Activated CD8-positive, alpha-beta memory T cell treated with anti-CD3 and anti-CD28 coated beads for 1 hour (primary cell): ENCODE data around the gene BEST4.
"Not testable (repeated sequence)": the region's sequence is repeated elsewhere in the genome, so short reads cannot be mapped to it uniquely, and the experiment has no call there.

Experiments
- DNase-seq, 2 donors: peaks; one replicate each; pipeline ENCODE4 v3.0.0-alpha.2; 2020; ENCODE audit warnings: low read depth in 1 of 2; ENCODE audit errors: extremely low read depth in 1 of 2

The BEST4 gene

DNA sequence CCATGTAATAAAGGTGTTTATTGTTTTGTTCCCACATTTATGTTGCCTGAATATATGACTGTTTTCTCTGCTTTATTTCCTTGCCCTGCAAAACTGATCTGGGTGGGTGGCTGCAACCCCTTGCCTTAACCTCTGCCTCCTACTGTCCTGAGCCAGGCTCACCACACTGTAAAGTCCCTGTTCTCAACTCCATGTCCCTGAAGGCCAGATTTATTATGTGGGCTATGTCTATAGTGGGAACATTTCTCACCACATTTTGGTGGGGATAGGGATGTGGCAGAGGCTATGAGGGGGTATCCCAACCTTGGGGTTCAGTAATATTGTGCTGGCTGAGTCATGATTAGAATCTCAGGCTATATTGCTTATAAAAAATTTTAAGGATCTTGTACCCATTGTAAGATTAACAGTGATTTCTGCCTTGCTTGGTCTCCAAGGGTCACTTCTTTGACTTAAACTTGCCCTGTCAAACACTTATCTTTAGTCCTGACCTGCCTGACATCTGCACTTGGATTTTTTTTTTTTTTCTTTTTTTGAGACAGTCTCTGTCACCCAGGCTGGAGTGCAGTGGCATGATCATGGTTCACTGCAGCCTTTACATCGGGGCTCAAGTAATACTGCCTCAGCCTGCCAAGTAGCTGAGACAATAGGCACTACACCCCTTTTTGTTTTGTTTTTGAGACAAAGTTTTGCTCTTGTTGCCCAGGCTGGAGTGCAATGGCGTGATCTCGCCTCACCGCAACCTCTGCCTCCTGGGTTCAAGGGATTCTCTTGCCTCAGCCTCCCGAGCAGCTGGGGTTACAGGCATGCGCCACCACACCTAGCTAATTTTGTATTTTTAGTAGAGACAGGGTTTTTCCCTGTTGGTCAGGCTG lies 9.0 kb downstream of the BEST4 start:
- no peak for DNase-seq

DNA sequence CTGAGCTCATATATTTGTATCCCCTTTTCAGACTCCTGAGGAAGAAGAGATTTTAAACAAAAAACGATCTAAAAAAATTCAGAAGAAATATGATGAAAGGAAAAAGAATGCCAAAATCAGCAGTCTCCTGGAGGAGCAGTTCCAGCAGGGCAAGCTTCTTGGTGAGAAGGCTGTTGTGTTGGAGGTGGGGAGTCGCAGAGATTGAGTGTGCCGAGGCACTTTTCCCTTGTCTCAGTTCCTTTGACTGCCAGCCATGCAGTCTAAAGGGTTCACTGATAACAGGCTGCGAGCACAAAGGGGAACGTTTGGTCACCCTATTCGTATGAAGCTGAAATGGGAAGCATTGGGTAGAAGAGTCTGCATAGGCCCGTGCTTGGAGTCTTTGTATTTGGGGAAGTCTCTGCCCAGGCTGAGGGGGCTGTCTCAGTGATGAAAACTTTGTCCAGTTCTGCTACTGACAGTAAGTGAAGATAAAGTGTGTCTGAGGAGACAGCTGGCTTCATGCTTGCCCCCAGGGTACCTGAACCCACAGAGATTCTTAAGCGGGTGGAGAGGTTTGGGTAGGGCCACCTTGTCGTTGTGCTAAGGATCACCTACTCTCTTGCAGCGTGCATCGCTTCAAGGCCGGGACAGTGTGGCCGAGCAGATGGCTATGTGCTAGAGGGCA lies 9.9 kb downstream of the BEST4 start:
- DNase-seq: no peak

DNA sequence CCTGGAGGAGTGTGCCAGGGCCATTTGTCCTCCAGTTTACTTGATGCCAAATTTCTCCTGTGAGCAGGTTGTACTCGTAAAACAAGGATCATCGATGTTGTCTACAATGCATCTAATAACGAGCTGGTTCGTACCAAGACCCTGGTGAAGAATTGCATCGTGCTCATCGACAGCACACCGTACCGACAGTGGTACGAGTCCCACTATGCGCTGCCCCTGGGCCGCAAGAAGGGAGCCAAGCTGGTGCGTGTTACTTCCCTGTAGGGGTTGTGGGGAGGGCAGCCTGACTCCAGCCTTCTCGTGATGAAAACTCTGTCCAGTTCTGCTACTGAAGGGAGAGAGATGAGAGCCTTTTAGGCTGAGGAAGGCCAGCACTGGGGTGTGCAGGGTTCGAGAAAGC lies 10.4 kb downstream of the BEST4 start:
- DNase-seq: no peak

DNA sequence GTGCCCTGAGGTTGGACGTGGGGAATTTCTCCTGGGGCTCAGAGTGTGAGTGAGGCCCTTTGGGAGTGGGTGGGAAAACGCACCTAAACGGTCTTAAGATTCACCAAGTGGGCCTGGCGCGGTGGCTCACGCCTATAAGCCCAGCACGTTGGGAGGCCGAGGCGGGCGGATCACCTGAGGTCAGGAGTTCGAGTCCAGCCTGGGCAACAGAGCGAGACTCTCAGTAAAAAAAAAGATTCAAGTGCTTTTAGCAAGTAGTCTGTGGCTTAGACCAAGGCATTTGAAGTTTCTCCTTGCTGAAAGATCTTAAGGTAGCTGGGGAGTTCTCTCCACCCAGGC lies 11.3 kb downstream of the BEST4 start:
- DNase-seq: no peak

DNA sequence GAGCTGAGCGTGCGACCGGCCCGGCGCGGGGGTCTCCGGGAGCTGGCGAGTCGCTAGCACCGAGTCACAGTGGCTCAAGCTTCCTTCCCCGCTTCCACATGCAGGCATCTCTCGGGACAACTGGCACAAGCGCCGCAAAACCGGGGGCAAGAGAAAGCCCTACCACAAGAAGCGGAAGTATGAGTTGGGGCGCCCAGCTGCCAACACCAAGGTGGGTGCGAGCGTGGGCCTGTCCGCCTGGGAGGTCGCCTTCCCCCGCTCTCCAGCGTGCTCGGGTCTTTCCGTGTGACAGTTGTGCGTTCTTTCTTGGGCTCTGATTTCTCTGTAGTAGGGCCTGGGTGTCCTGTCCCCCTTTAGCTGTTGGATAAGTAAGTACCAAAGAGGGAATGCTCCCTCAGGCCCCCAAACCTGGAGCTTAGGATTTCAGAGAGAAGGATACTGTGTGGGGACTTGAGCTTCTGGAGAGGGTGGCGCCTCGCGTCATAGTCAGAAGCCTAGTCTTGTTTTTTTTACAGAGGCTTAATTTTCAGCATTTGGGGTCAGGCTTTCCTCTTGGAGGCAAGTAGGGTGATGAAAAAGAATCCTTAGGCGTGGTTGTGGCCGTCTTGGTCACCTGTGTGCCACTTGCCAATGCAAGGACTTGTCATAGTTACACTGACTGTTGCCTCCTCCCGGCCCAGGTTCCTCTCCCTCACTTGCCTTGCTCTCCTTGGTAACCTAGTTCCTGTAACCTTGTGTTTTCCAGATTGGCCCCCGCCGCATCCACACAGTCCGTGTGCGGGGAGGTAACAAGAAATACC lies 11.8 kb downstream of the BEST4 start:
- no peak for DNase-seq

DNA sequence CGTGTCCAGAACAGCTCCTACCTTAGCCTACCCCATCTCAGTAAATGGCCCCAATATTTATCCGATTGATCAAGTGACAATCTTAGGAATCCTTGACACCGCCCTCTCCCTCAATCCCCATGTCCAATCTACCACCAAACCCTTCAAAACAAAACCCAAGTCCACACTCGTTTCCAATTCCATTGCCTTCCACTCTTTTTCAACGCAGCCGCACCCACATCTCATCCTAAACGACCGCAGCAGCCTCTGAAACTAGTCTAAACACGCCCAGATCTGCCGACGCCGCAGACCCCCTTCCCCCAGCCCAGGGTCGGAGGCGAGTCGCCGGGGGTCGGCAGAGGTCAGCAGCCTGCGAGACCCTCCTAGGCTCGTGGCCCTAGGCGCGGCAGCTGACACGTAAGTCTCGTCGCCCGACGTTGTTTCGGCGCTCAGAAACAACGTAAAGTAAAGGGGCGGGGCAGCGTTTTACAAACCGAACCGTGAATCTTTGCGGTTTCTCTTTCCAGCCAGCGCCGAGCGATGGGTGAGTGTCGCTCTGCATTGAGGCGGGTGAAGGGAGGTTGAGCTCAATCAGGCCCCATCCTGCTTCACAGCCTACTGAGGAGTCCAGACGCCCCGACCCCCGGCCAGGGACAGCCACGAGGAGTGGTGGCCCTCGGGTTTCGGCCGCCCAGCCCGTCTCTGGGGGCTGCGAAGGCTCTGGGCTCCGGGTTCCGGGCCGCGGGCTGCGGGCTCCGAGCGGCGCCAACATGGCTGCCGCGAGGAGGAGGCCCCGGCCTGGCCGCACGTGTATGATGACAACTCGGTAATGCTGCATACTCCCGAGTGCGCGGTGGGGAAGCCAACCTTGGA lies 12.7 kb downstream of the BEST4 start, which contains the start of gene RPS8:
Gene RPS8 (plus strand): TSS at position 463 of the 852 bp plus-strand sequence. CDS start 57 bp downstream, at position 520.
- DNase-seq: peak; percentile 69 to 80

DNA sequence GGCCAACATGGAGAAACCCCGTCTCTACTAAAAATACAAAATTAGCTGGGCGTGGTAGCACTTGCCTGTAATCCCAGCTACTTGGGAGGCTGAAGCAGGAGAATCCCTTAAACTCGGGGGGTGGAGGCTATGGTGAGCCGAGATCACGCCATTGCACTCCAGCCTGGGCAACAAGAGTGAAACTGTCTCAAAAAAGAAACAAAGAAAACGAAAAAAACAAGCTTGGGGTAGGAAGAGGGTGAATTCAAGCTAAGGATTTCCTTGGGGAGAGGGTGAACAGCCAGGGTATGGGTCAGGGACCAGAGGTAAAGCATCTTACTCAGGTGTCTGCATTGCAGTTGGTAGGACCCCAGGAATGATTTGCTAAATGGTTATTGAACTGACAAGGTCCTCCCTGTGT lies 21.5 kb downstream of the BEST4 start:
- DNase-seq: not testable (repeated sequence)

DNA sequence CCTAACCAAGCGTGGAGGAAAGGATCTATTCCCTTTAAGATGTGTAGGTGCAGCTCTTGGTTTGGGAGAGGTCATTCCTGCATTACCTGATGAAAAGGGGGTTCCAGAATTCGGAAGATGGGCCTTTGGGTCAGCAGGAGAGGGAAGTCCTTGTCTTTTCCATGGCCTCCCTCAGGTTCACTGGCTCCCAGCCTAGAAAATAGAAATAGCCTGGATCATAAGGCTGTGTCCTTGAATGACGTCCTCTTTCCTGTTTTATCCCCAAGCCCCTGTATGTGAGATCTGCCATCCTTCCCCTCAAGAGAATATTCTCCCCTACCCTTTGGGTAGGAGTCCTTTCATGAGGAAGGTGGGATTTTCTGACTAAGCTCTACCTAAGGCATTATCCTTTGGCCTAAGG lies 27.1 kb downstream of the BEST4 start:
- no peak for DNase-seq

DNA sequence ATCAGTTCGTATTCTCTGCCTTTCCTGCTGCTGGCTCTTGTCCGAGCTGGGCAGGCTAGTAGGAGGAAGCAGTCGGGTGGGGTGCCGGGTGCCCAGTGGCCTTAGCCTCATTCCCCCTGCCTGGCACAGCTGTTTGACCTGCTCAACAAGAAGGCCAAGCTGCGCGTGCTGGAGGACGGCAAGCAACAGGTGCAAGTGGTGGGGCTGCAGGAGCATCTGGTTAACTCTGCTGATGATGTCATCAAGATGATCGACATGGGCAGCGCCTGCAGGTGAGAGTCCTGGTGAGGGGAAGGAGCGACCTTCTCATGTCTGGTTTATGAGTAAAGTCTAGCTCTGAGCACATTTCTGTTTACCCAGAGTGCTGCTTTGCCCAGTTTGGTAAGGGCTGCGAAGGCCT lies 28.9 kb downstream of the BEST4 start:
- DNase-seq: no peak

DNA sequence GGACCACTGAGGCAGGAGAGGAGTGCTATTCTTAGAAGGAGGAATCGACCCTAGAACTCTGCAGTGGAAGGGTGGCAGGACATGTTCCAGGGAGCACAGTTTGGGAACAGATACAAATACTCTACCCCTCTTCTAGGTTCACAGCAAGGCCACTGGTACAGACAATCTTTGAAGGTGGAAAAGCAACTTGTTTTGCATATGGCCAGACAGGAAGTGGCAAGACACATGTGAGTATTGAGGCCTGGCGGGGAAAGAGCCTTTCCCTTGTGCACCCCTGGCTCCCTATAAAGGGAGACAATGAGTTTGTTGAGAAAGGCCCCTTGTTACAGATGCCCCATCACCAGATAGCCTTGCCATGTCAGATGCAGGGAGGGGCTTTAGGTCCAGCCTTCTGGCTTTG lies 30.6 kb downstream of the BEST4 start:
- DNase-seq: no peak

DNA sequence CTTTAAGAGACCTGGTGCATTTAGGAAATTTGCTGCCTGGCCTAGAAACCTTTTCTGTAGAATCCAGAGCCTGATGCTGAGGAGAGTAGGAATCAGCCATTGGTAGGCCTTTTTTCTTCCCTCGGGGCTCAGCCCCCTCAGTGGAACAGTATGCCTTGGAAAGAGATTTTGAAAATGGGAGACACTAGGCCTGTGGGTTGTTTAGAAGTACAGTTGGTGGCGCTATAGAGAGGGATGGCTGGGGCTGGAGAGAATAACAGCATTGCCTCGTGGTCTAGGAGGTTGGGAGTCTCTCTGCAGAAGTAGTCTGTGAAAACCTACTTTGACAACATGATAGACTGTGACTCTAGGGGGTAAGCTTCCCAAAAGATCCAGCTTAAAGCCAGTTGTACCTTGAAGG lies 40.1 kb downstream of the BEST4 start:
- no peak for DNase-seq

DNA sequence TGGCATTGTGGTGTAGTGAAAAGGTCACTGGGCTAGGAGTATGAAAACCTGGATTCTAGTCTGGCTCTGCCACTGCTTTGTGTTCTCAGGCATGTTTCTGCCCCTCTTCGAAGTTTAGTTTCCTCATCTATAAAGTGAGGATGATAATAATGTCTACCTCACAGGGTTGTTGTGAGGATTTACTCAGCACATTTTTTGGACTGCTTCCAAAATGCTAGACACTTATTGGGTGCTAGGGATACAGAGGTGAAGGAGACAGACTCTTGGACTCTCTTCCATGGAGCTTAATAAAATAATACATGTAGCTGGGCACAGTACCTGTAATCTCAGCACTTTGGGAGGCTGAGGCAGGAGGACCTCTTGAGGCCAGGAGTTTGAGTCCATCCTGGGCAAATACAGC lies 44.8 kb downstream of the BEST4 start:
- DNase-seq: no peak

DNA sequence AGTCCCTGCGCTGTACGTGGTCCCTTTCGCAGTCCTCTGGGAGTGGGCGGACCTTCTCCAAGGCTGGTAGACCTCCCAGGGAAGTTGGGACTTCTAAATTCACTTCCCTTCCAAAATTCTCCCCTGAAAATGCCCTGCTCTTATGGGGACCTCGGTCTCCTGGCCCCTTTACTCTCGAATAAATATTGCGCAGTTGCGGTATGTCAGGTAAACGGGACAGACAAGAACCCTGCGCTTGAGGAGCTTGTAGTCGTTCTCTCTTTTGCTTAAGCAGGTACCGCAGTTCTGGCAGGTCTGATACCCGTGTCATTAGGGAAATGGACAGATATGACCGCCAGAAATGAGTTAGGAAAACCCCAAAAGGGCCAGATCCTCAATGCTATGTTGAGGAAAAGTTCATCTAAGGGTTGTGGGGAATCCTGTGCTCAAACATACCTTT lies 47.8 kb downstream of the BEST4 start:
- no peak for DNase-seq

DNA sequence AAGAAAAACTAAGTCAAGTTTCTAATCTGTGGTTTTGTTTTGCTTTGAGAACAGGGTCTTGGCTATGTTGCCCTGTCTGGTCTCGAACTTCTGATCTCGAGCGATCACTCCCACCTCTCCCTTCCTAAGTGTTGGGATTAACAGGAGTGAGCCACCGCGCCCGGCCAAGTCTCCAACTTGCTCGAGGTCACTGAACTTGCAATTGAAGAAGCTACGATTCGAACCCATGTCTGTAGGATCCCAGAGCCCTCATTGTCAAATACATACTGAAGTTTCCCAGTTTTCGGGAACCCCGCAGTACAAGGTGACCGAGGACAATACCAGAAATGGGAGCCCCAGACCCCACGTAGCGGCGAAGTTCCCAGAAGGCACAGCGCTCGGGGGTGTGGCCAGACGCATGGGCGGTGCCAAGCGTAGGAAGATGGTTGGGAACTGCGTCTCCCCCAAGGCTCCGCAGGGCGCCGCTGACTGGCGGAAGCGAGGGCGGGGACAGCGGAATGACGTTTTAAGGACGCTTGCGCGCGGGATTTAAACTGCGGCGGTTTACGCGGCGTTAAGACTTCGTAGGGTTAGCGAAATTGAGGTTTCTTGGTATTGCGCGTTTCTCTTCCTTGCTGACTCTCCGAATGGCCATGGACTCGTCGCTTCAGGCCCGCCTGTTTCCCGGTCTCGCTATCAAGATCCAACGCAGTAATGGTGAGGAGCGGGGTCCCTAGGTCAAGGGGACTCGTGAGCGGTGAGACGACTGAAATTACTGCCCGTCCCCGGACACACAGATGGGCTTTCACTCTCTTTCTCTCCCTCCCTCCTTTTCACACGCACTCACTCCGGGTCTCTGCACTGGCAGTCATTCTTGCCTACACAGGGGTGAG lies 48.4 kb downstream of the BEST4 start, which contains the start of gene KIF2C:
Gene KIF2C (plus strand): TSS at position 531 of the 872 bp plus-strand sequence. CDS start 96 bp downstream, at position 627.
- DNase-seq: peak; percentile 87 to 92

DNA sequence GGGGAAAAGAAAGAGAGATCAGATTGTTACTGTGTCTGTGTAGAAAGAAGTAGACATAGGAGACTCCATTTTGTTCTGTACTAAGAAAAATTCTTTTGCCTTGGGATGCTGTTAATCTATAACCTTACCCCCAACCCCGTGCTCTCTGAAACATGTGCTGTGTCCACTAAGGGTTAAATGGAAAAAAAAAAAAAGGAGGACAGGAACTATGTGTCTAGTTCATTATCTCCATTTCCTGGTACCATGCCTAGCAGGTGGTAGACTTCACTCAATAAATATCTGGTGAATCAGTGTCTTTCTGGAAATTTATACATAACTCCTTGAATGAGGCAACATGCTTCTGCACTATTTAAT lies 49.0 kb downstream of the BEST4 start:
- DNase-seq: not testable (repeated sequence)

DNA sequence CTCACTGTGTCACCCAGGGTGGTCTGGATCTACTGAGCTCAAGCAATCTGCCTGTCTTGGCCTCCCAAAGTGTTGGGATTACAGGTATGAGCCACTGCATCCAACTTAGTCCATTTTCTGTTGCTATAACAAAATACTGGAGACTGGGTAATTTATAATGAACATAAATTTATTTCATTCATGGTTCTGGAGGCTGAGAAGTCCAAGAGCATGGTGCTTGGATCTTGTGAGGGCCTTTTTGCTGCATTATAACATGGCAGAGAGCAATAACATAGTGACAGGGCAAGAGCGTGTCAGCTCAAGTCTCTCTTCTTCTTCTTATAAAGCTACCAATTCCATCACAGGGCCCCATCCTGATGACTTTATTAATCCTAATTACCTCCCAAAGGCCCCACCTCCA lies 52.0 kb downstream of the BEST4 start:
- no peak for DNase-seq

DNA sequence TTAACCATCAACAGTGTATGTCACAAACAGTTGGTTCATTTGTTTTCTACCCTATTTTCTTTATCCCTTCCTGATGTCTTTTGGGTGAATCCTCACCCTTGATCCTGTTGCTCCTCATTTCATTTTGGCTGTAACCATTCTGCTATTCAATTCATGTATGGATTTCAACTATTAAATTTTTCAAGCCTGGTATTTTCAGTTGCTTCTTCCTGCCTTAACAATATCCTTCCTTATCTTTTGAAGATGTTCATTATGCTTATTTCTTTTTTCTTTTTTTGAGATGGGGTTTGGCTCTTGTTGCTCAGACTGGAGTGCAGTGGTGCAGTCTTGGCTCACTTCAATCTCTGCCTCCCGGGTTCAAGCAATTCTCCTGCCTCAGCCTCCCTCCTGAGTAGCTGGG lies 54.2 kb downstream of the BEST4 start:
- no peak for DNase-seq
